Measurements from ENCODE around the gene LILRA5. TPM values are rescaled to one million over a fixed set of nuclear protein-coding genes. Genes with fewer than 3 reads are reported as not detected.
"Not testable (repeated sequence)": the region's sequence is repeated elsewhere in the genome, so short reads cannot be mapped to it uniquely, and the experiment has no call there.

The LILRA5 gene
- polyA plus RNA-seq, 1 donor from 2014 or later: not detected

DNA sequence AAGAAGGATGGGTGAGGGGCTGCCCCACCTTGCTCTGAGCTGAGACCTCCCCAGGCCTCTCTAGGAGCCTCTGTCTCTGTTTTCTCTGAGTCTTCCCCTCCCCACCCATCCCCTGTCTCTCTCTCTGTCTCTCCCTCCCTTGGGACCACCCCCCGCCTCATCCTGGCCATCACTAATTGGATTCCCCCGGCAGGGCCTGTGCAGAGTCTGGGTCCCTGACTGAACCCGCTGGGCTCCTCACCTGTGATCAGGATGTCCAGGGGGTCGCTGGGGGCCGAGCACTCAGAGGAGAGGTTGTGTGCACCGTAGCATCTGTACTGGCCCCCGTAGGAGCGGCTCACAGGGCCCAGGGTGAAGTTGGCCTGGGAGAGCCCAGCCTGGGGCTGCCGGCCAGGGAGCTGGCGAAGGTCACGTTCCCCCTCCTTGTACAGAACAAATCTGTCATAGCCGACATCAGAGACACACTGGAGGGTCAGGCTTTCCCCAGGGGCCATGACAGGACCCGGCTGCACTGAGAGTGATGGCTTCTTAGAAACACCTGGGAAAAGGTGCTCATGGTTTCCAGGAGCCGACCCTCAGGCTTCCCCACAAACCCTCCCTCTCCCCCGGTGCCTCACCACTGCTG lies 34.3 kb downstream of the LILRA5 start:
- not testable (repeated sequence) for H3K27me3 ChIP-seq (ENCODE audit: insufficient read depth, low read depth, low read length); H3K4me3 ChIP-seq (ENCODE audit: low read length); H3K79me2 ChIP-seq (replicated peaks; ENCODE audit: insufficient read depth, low read length); H4K20me1 ChIP-seq (ENCODE audit: insufficient read depth); H3K36me3 ChIP-seq (ENCODE audit: insufficient read depth, low read length); H3K9ac ChIP-seq (ENCODE audit: low read length); H3K4me2 ChIP-seq (ENCODE audit: low read length); H3F3A ChIP-seq (ENCODE audit: insufficient read depth, low read length, poor library complexity, severe bottlenecking); H3K9me3 ChIP-seq (ENCODE audit: low read length); H3K9me2 ChIP-seq (ENCODE audit: insufficient read depth, low read length); H3K27ac ChIP-seq (ENCODE audit: low read length); H2AFZ ChIP-seq (ENCODE audit: low read depth, low read length)

- H3K79me2 ChIP-seq (replicated peaks; ENCODE audit: insufficient read depth, low read length); H3K27ac ChIP-seq (ENCODE audit: low read length); H2AFZ ChIP-seq (ENCODE audit: low read depth, low read length); H3K9me2 ChIP-seq (ENCODE audit: insufficient read depth, low read length); H3K36me3 ChIP-seq (ENCODE audit: insufficient read depth, low read length); H3K9ac ChIP-seq (ENCODE audit: low read length); H3K9me3 ChIP-seq (ENCODE audit: low read length); H3K4me2 ChIP-seq (ENCODE audit: low read length); H3K27me3 ChIP-seq (ENCODE audit: insufficient read depth, low read depth, low read length); H4K20me1 ChIP-seq (ENCODE audit: insufficient read depth); H3K4me3 ChIP-seq (ENCODE audit: low read length); H3F3A ChIP-seq (ENCODE audit: insufficient read depth, low read length, poor library complexity, severe bottlenecking): not testable (repeated sequence)
Observed at GRCh38 chr19:54278056-54278455, 34.9 kb downstream of the LILRA5 start.

DNA sequence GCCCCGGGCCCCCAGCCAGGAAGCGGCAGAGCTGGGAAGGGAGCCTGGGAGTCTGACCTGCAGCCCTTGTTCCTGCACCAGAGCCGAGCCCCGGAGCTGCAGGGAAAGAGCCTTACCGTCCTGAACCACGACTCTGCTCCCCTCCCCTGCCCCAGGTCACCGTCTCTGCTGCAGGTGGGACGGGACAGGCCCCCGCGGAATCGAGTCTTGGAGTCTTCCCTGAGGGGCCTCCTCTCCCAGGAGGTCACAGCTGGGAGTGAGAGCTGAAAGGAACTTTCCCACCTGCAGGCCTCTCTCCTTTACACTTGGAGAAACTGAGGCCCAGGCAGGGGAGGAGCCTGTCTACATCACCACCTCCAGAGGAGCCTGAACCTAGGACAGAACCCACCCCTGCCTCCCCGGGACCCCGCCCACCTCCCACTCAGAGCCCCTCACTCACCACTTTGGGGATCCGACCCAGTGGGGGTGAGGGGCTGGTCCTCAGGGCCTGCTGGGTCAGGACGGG lies 35.8 kb downstream of the LILRA5 start:
- not testable (repeated sequence) for H2AFZ ChIP-seq (ENCODE audit: low read depth, low read length); H3K9me2 ChIP-seq (ENCODE audit: insufficient read depth, low read length); H4K20me1 ChIP-seq (ENCODE audit: insufficient read depth); H3F3A ChIP-seq (ENCODE audit: insufficient read depth, low read length, poor library complexity, severe bottlenecking); H3K4me3 ChIP-seq (ENCODE audit: low read length); H3K36me3 ChIP-seq (ENCODE audit: insufficient read depth, low read length); H3K79me2 ChIP-seq (replicated peaks; ENCODE audit: insufficient read depth, low read length); H3K9ac ChIP-seq (ENCODE audit: low read length); H3K4me2 ChIP-seq (ENCODE audit: low read length); H3K27me3 ChIP-seq (ENCODE audit: insufficient read depth, low read depth, low read length); H3K9me3 ChIP-seq (ENCODE audit: low read length); H3K27ac ChIP-seq (ENCODE audit: low read length)

- H2AFZ ChIP-seq (ENCODE audit: low read depth, low read length): no peak overlapping the region
- no peak overlapping the region for H3K27ac ChIP-seq (ENCODE audit: low read length)
- no peaks in the 10 kb centered on the region for H3K27me3 ChIP-seq (ENCODE audit: insufficient read depth, low read depth, low read length)
- no peak overlapping the region for H3K4me3 ChIP-seq (ENCODE audit: low read length)
- no peaks in the 10 kb centered on the region for H3F3A ChIP-seq (ENCODE audit: insufficient read depth, low read length, poor library complexity, severe bottlenecking)
- no peak overlapping the region for H3K9ac ChIP-seq (ENCODE audit: low read length)
- H3K9me2 ChIP-seq (ENCODE audit: insufficient read depth, low read length): no peaks in the 10 kb centered on the region
- no peaks in the 10 kb centered on the region for H4K20me1 ChIP-seq (ENCODE audit: insufficient read depth)
- H3K4me2 ChIP-seq (ENCODE audit: low read length): no peak overlapping the region
- H3K36me3 ChIP-seq (ENCODE audit: insufficient read depth, low read length): no peaks in the 10 kb centered on the region
- no peaks in the 10 kb centered on the region for H3K9me3 ChIP-seq (ENCODE audit: low read length)
- no peaks in the 10 kb centered on the region for H3K79me2 ChIP-seq (replicated peaks; ENCODE audit: insufficient read depth, low read length)
- TF ChIP-seq POLR2AphosphoS5 (IDR thresholded peaks at IDR 0.05) (no peak), RAD21 (conservative IDR thresholded peaks at IDR 0.05) (no peak), SMC3 (conservative IDR thresholded peaks at IDR 0.05; ENCODE audit: poor library complexity) (no peak), EP300 (conservative IDR thresholded peaks at IDR 0.05; ENCODE audit: poor library complexity, severe bottlenecking) (no peak), EZH2 (IDR thresholded peaks at IDR 0.05; ENCODE audit: borderline replicate concordance, insufficient read depth, low read length, poor library complexity, severe bottlenecking) (no peak), REST (IDR thresholded peaks at IDR 0.05; ENCODE audit: borderline replicate concordance) (no peak), TAF1 (IDR thresholded peaks at IDR 0.05; ENCODE audit: low read depth) (no peak), MXI1 (conservative IDR thresholded peaks at IDR 0.05; ENCODE audit: poor library complexity, severe bottlenecking) (no peak)
- TF ChIP-seq, protein P1, sequence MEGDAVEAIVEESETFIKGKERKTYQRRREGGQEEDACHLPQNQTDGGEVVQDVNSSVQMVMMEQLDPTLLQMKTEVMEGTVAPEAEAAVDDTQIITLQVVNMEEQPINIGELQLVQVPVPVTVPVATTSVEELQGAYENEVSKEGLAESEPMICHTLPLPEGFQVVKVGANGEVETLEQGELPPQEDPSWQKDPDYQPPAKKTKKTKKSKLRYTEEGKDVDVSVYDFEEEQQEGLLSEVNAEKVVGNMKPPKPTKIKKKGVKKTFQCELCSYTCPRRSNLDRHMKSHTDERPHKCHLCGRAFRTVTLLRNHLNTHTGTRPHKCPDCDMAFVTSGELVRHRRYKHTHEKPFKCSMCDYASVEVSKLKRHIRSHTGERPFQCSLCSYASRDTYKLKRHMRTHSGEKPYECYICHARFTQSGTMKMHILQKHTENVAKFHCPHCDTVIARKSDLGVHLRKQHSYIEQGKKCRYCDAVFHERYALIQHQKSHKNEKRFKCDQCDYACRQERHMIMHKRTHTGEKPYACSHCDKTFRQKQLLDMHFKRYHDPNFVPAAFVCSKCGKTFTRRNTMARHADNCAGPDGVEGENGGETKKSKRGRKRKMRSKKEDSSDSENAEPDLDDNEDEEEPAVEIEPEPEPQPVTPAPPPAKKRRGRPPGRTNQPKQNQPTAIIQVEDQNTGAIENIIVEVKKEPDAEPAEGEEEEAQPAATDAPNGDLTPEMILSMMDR (IDR thresholded peaks at IDR 0.05; ENCODE audit: poor library complexity, severe bottlenecking): no peak
Observed at GRCh38 chr19:54275951-54276350, 37.0 kb downstream of the LILRA5 start.

DNA sequence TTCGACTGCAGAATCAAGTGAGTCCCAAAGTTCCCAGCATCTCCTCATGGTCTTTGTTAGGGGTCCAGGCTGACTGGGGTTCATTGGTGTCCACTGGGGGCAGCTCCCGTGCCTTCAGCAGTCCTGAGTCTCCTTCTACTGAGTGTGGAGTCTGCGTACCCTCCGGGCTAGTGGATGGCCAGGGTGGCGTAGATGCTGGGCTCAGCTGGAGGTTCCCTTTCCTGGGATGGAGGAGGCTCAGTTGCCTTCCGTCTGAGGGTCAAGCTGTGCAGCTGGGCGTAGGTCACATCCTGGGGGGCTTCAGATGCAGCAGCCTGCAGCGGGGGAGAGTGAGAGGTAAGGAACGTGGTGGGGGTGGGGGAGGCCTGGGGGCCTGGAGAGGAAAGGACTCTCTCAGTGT lies 38.5 kb downstream of the LILRA5 start:
- H3F3A ChIP-seq (ENCODE audit: insufficient read depth, low read length, poor library complexity, severe bottlenecking); H3K36me3 ChIP-seq (ENCODE audit: insufficient read depth, low read length); H4K20me1 ChIP-seq (ENCODE audit: insufficient read depth); H3K9ac ChIP-seq (ENCODE audit: low read length); H3K27ac ChIP-seq (ENCODE audit: low read length); H2AFZ ChIP-seq (ENCODE audit: low read depth, low read length); H3K4me2 ChIP-seq (ENCODE audit: low read length); H3K27me3 ChIP-seq (ENCODE audit: insufficient read depth, low read depth, low read length); H3K9me3 ChIP-seq (ENCODE audit: low read length); H3K4me3 ChIP-seq (ENCODE audit: low read length); H3K9me2 ChIP-seq (ENCODE audit: insufficient read depth, low read length); H3K79me2 ChIP-seq (replicated peaks; ENCODE audit: insufficient read depth, low read length): not testable (repeated sequence)
